ENCODE results near the gene TPO.

DNA sequence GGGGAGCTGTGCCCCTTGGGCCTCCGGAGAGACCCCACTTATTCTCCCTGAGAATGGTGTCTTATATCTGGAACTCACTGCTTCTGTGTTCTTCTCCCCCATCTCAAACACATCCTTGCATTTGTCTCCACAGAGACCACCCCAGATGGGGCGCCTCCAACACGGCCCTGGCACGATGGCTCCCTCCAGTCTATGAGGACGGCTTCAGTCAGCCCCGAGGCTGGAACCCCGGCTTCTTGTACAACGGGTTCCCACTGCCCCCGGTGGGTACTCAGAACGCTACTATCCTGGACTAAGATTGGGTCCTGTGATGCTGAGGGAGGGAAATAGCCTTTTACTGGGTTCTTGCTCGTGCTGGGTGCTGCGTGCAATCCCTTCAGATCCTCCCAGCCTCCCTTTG is 40.3 kb downstream of the TPO start:
- TF ChIP-seq GATA2 (IDR thresholded peaks at IDR 0.05; ENCODE audit: low read depth, low read length) (no peak), GATA3 (IDR thresholded peaks at IDR 0.05; ENCODE audit: low read depth, low read length) (no peak)
